Lung microvascular endothelial cell (primary cell): Measurements from ENCODE around the gene ISYNA1. TPM values are rescaled to one million over a fixed set of nuclear protein-coding genes. Genes with fewer than 3 reads are reported as not detected.
A peak's percentile ranks its signal among the peaks of the same experiment; 100 is the strongest.
"Not testable (repeated sequence)": the region's sequence is repeated elsewhere in the genome, so short reads cannot be mapped to it uniquely, and the experiment has no call there.

Experiments used
- DNase-seq, 2 donors: peaks; one replicate each; pipeline versions ENCODE4 v3.0.0 to v3.0.0-alpha.2; 2010; ENCODE audit warnings: low read depth in 2 of 2
- total RNA-seq: library from RNA; depleted of rRNA; stranded (reverse); fragments of >200 nt; gene quantifications from 2 replicates; pipeline ENCODE4 v1.2.1, GENCODE V29; 2014

The ISYNA1 gene
- total RNA-seq, 1 donor from 2014 or later, result 26.0 TPM

GRCh38 chr19:18419195-18419698 is 18.7 kb downstream of the ISYNA1 start, which contains the start of gene SSBP4:
TSS of gene SSBP4 (plus strand) at chr19:18419398. CDS start at chr19:18419649, 251 bp downstream.
- peak; percentile 88 to 93 for DNase-seq

GRCh38 chr19:18418483-18419194 is 19.3 kb downstream of the ISYNA1 start:
- peak; percentile 34 to 47 for DNase-seq

GRCh38 chr19:18418029-18418482 is 19.9 kb downstream of the ISYNA1 start:
- DNase-seq, result no peak

- peak; percentile 87 to 94 for DNase-seq
Observed at GRCh38 chr19:18417250-18418028, 20.5 kb downstream of the ISYNA1 start.

- DNase-seq, result peak; percentile 93
Observed at GRCh38 chr19:18416778-18417249, 21.1 kb downstream of the ISYNA1 start.

GRCh38 chr19:18415178-18415867 is 22.6 kb downstream of the ISYNA1 start:
- DNase-seq, result peak in 1 of 2 donors; percentile 75

GRCh38 chr19:18414504-18415177 is 23.3 kb downstream of the ISYNA1 start:
- no peak for DNase-seq

GRCh38 chr19:18412610-18413239 is 25.2 kb downstream of the ISYNA1 start:
- DNase-seq, result no peak

GRCh38 chr19:18408053-18408476 is 29.9 kb downstream of the ISYNA1 start:
- peak in 1 of 2 donors; percentile 51 for DNase-seq

- no peak for DNase-seq
Observed at GRCh38 chr19:18406749-18407148, 31.2 kb downstream of the ISYNA1 start.

GRCh38 chr19:18405754-18406153 is 32.2 kb downstream of the ISYNA1 start:
- DNase-seq, result not testable (repeated sequence)

GRCh38 chr19:18402455-18403248 is 35.3 kb downstream of the ISYNA1 start:
- DNase-seq, result not testable (repeated sequence)

- DNase-seq, result peak in 1 of 2 donors; percentile 76
Observed at GRCh38 chr19:18401580-18402112, 36.3 kb downstream of the ISYNA1 start.

GRCh38 chr19:18399008-18399407 is 38.9 kb downstream of the ISYNA1 start:
- peak in 1 of 2 donors; percentile 61 for DNase-seq

GRCh38 chr19:18397242-18398202 is 40.4 kb downstream of the ISYNA1 start, which contains the start of gene LRRC25:
TSS of gene LRRC25 (minus strand) at chr19:18397622. CDS start at chr19:18396963, 659 bp downstream.
- DNase-seq, result no peak

- DNase-seq, result no peak
Observed at GRCh38 chr19:18396471-18397241, 41.3 kb downstream of the ISYNA1 start.

- no peak for DNase-seq
Observed at GRCh38 chr19:18393836-18394235, 44.1 kb downstream of the ISYNA1 start.
